Endothelial cell of umbilical vein (primary cell): ENCODE data around the gene NT5DC2. TPM values are rescaled to one million over a fixed set of nuclear protein-coding genes. Genes with fewer than 3 reads are reported as not detected.

ENCODE experiments used
- BruUV-seq: library from RNA; stranded (reverse); fragments of 400-500 nt; replicated peaks from 2 replicates; lab custom pipeline; 2021; lab: Mats Ljungman, UMichigan
- CTCF ChIA-PET: fragments of 300-600, 350-600 bp; sonication (Branson Sonifier 250); formaldehyde crosslinking; loops from one replicate; lab custom pipeline; 2021; ENCODE audit warnings: antibody characterized with exemption, inconsistent platforms; lab: Charles Lee
- POLR2A ChIA-PET: fragments of 300-600, 350-600 bp; sonication (Branson Sonifier 250); formaldehyde crosslinking; loops from one replicate; lab custom pipeline; 2021; ENCODE audit warnings: antibody characterized with exemption, inconsistent platforms; lab: Charles Lee
- DNase-seq: peaks from one replicate; pipeline ENCODE4 v3.0.0-alpha.2; 2011; ENCODE audit warnings: low read depth, low spot score
- FAIRE-seq: peaks from 2 replicates; lab custom pipeline; 2011; peaks lifted over from hg19 to GRCh38; lab: Jason Lieb, UNC
- H2AFZ ChIP-seq: 2 replicates; pipeline ENCODE4 v1.6.0; 2012; ENCODE audit warnings: low read depth, low read length, control low read depth, inconsistent platforms
- H3K27ac ChIP-seq: 2 replicates; pipeline ENCODE4 v1.5.1; 2011; ENCODE audit warnings: low read depth, mild to moderate bottlenecking, control low read depth, low read length, moderate library complexity; ENCODE audit not compliant: insufficient read depth
- H3K27me3 ChIP-seq, 2 experiments: 2 replicates each; pipeline versions ENCODE4 v1.6.0 to v1.6.1; 2011; ENCODE audit warnings: low read length in 2 of 2, mixed read lengths in 1 of 2; ENCODE audit not compliant: control insufficient read depth in 2 of 2, insufficient read depth in 2 of 2
- H3K36me3 ChIP-seq, 2 experiments: 2 replicates in 1 of 2; 3 replicates in 1 of 2; pipeline ENCODE4 v1.5.1; 2011; ENCODE audit warnings: low read length in 2 of 2, mild to moderate bottlenecking in 1 of 2, moderate library complexity in 1 of 2; ENCODE audit not compliant: control insufficient read depth in 2 of 2, insufficient read depth in 2 of 2; ENCODE audit errors: extremely low read depth in 1 of 2
- H3K4me1 ChIP-seq: 3 replicates; pipeline ENCODE4 v1.5.1; 2011; ENCODE audit warnings: mild to moderate bottlenecking, low read length; ENCODE audit not compliant: control insufficient read depth, insufficient read depth; ENCODE audit errors: extremely low read depth
- H3K4me2 ChIP-seq: 2 replicates; pipeline ENCODE4 v1.6.1; 2011; ENCODE audit warnings: low read length, control low read depth, mixed read lengths; ENCODE audit not compliant: insufficient read depth
- H3K4me3 ChIP-seq, 3 experiments: fragments of 200-600 bp in 1 of 3; sonication (generic), shearing (Covaris generic) in 1 of 3; replicated peaks in 1 of 3; 2 replicates each; pipeline ENCODE4 v1.5.1; 2011 to 2016; ENCODE audit warnings: control low read depth in 3 of 3, low read length in 3 of 3, mild to moderate bottlenecking in 2 of 3, inconsistent platforms in 1 of 3, low read depth in 1 of 3, moderate library complexity in 1 of 3; ENCODE audit not compliant: insufficient read depth in 1 of 3
- H3K79me2 ChIP-seq: 2 replicates; pipeline ENCODE4 v1.6.0; 2012; ENCODE audit warnings: low read length, inconsistent platforms; ENCODE audit not compliant: control insufficient read depth, insufficient read depth
- H3K9ac ChIP-seq: replicated peaks from 2 replicates; pipeline ENCODE3; 2011; ENCODE audit warnings: low read length, control low read depth; ENCODE audit not compliant: insufficient read depth; ENCODE audit errors: extremely low read depth
- H3K9me1 ChIP-seq: replicated peaks from 3 replicates; pipeline ENCODE4 v1.6.0; 2011; ENCODE audit warnings: mild to moderate bottlenecking, low read length; ENCODE audit not compliant: control insufficient read depth, insufficient read depth; ENCODE audit errors: extremely low read depth
- H3K9me3 ChIP-seq: replicated peaks from 2 replicates; pipeline ENCODE4 v1.5.1; 2012; ENCODE audit warnings: low read length, inconsistent platforms; ENCODE audit not compliant: control insufficient read depth, insufficient read depth
- H4K20me1 ChIP-seq: replicated peaks from 2 replicates; pipeline ENCODE3; 2011; ENCODE audit warnings: mild to moderate bottlenecking, low read length; ENCODE audit not compliant: control insufficient read depth, insufficient read depth; ENCODE audit errors: extremely low read depth
- EZH2 ChIP-seq: IDR thresholded peaks from 2 replicates; pipeline ENCODE4 v1.6.1; 2012; ENCODE audit warnings: borderline replicate concordance, low read depth, mild to moderate bottlenecking, moderate library complexity, low read length, inconsistent platforms; ENCODE audit not compliant: severe bottlenecking
- FOS ChIP-seq: IDR thresholded peaks from 2 replicates; pipeline ENCODE4 v1.6.1; 2011; ENCODE audit warnings: mild to moderate bottlenecking, low read length, moderate library complexity, borderline replicate concordance; ENCODE audit not compliant: insufficient read depth
- GATA2 ChIP-seq: IDR thresholded peaks from 2 replicates; pipeline ENCODE4 v1.7.0; 2011; ENCODE audit warnings: low read depth, mild to moderate bottlenecking, moderate library complexity, mixed read lengths, low read length; ENCODE audit not compliant: insufficient read length, insufficient read depth
- JUN ChIP-seq: IDR thresholded peaks from 2 replicates; pipeline ENCODE4 v1.6.1; 2011; ENCODE audit warnings: borderline replicate concordance, low read depth; ENCODE audit not compliant: insufficient read length, insufficient read depth
- POLR2AphosphoS5 ChIP-seq: IDR thresholded peaks from 2 replicates; pipeline ENCODE4 v1.6.1; 2012; ENCODE audit warnings: low read depth, mild to moderate bottlenecking, control low read depth, low read length, moderate library complexity; ENCODE audit not compliant: insufficient read depth
- dilution Hi-C: fragments of 300-500 bp; cut with MboI; formaldehyde crosslinking; loops from one replicate; pipeline ENCODE4 v1.15.0; 2019; ENCODE audit warnings: low sequenced_read_pairs; ENCODE audit not compliant: extremely low pct_ligation_motif_present
- intact Hi-C: fragments of 100-400 bp; cut with micrococcal nuclease; formaldehyde crosslinking; loops from one replicate; pipeline ENCODE4 v1.10.0; 2022
- polyA plus RNA-seq, 4 experiments: library from polyadenylated mRNA; depleted of rRNA in 3 of 4; stranded (reverse) in 3 of 4; unstranded in 1 of 4; fragments of >200 nt; gene quantifications; 2 replicates each; pipeline versions ENCODE4 v1.2.1 to v1.2.3, GENCODE V29; 2011 to 2012; ENCODE audit warnings: missing spikeins in 1 of 4
- total RNA-seq: library from RNA; stranded (reverse); gene quantifications from 2 replicates; pipeline ENCODE4 v1.2.3, GENCODE V29; 2021
- TF ChIP-seq, protein P1 (sequence below), 2 donors: IDR thresholded peaks; 1 replicate in 1 of 2; 2 replicates in 1 of 2; pipeline ENCODE4 v1.5.1; 2011; ENCODE audit warnings: low read length in 2 of 2, mild to moderate bottlenecking in 2 of 2, moderate library complexity in 2 of 2, control low read depth in 1 of 2, inconsistent platforms in 1 of 2, low read depth in 1 of 2; ENCODE audit not compliant: insufficient read depth in 1 of 2; ENCODE audit errors: extremely low read depth in 1 of 2
- TF ChIP-seq, protein P2 (sequence below): IDR thresholded peaks from 2 replicates; pipeline ENCODE4 v1.6.1; 2011; ENCODE audit not compliant: insufficient read depth, insufficient read length

The NT5DC2 gene
- total and polyA plus RNA-seq, 2 donors (not counting 3 experiments of a cell fraction or from before 2014, with no cell fraction given), result 298 to 402 TPM

DNA sequence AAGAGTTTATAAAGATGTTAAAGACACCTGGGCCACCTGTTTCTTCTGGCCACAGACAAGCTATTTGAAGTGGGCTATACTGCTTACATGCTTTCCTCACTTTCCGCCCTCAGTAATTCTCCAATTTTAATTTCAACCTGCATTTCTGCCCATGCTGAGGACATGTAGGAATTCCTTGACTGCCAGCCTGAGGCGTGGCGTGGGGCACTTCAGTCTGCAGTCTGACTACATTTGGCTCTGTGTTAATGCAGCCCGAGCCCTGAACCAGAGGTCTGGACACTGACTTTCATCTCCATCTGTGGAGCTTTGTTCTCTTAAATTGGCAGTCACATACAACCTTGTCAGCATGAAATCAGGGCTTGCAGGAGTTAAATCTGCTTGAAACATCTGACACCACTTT, 11.3 kb upstream of the NT5DC2 start:
- H3K79me2 ChIP-seq, result peaks cover 6% of the 10 kb centered on the region
- TF ChIP-seq, protein P1, sequence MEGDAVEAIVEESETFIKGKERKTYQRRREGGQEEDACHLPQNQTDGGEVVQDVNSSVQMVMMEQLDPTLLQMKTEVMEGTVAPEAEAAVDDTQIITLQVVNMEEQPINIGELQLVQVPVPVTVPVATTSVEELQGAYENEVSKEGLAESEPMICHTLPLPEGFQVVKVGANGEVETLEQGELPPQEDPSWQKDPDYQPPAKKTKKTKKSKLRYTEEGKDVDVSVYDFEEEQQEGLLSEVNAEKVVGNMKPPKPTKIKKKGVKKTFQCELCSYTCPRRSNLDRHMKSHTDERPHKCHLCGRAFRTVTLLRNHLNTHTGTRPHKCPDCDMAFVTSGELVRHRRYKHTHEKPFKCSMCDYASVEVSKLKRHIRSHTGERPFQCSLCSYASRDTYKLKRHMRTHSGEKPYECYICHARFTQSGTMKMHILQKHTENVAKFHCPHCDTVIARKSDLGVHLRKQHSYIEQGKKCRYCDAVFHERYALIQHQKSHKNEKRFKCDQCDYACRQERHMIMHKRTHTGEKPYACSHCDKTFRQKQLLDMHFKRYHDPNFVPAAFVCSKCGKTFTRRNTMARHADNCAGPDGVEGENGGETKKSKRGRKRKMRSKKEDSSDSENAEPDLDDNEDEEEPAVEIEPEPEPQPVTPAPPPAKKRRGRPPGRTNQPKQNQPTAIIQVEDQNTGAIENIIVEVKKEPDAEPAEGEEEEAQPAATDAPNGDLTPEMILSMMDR (IDR thresholded peaks at IDR 0.05; ENCODE audit: extremely low read depth in 1 of 2, insufficient read depth in 1 of 2, low read depth in 1 of 2, low read length in 2 of 2), result no peak
- no peak for TF ChIP-seq FOS
- no peak for TF ChIP-seq EZH2
- TF ChIP-seq GATA2, result no peak
- no peak for TF ChIP-seq POLR2AphosphoS5
- no peak for TF ChIP-seq JUN
- TF ChIP-seq, protein P2, sequence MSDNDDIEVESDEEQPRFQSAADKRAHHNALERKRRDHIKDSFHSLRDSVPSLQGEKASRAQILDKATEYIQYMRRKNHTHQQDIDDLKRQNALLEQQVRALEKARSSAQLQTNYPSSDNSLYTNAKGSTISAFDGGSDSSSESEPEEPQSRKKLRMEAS, result no peak
- H4K20me1 ChIP-seq, result no peaks in the 10 kb centered on the region
- no peaks in the 10 kb centered on the region for H3K4me1 ChIP-seq
- no peak overlapping the region for H3K4me2 ChIP-seq
- ChIA-PET CTCF (interaction anchor here (1.1 kb wide), 1 partner anchor 26 kb away, joined by 4 read pairs; no protein-coding TSS in a partner anchor), POLR2A (no interaction called here)
- no peak overlapping the region for H2AFZ ChIP-seq
- H3K36me3 ChIP-seq, result peaks cover 7 to 17% of the 10 kb centered on the region in 2 experiments
- no peak overlapping the region for H3K27ac ChIP-seq
- dilution Hi-C loops, result no loop called here
- H3K27me3 ChIP-seq, result no peaks in the 10 kb centered on the region
- no peak overlapping the region for H3K9ac ChIP-seq
- H3K9me1 ChIP-seq, result no peaks in the 10 kb centered on the region
- FAIRE-seq, result no peak
- H3K4me3 ChIP-seq, result no peak overlapping the region
- DNase-seq, result no peak
- intact Hi-C loops, result no loop called here
- no peaks in the 10 kb centered on the region for H3K9me3 ChIP-seq
- BruUV-seq, result no TSS peak
